OCI-M2 (cell line): ENCODE data around the gene MDFIC.
"Not testable (repeated sequence)": the region's sequence is repeated elsewhere in the genome, so short reads cannot be mapped to it uniquely, and the experiment has no call there.

Experiments
- DNase-seq: peaks from one replicate; lab custom pipeline; 2025; ENCODE audit not compliant: unreplicated experiment; lab: John Stamatoyannopoulos, UW

The MDFIC gene, protein sequence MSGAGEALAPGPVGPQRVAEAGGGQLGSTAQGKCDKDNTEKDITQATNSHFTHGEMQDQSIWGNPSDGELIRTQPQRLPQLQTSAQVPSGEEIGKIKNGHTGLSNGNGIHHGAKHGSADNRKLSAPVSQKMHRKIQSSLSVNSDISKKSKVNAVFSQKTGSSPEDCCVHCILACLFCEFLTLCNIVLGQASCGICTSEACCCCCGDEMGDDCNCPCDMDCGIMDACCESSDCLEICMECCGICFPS

GRCh38 chr7:114922026-114922651 is at the start of gene MDFIC:
TSS of gene MDFIC (plus strand) at chr7:114922094. CDS start at chr7:114923034, 940 bp downstream.
- DNase-seq, result no peak

DNA sequence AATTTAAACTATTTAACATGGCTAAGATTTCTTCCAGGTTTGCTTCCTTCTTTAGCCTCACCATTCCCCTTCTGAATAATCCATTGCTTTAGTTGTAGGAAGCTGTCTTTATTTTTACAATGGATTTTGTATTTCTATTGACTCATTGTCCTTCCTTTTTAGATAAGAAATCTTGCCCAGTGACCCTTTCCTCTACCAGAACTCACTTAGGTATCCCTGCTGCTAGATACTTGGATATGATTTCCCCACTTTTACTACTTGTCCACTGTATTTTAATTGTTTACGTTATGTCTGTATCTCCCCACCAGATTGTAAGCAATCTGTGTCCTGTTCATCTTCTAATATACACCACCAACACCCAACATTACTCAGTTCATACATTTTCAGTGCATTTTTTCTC is 47.7 kb upstream of the MDFIC start:
- no peak for DNase-seq

- DNase-seq, result no peak
These were observed 46.7 kb upstream of the MDFIC start for GRCh38 chr7:114875186-114875585.

- no peak for DNase-seq
These were observed 42.3 kb upstream of the MDFIC start for GRCh38 chr7:114879554-114879953.

GRCh38 chr7:114885836-114886235 is 36.1 kb upstream of the MDFIC start:
- no peak for DNase-seq

- no peak for DNase-seq
These were observed 35.7 kb upstream of the MDFIC start for GRCh38 chr7:114886241-114886640.

- not testable (repeated sequence) for DNase-seq
These were observed 32.8 kb upstream of the MDFIC start for GRCh38 chr7:114889116-114889515.

- DNase-seq, result peak; percentile 62
These were observed 32.1 kb upstream of the MDFIC start for GRCh38 chr7:114889646-114890285.

GRCh38 chr7:114890561-114890960 is 31.3 kb upstream of the MDFIC start:
- DNase-seq, result no peak

- DNase-seq, result no peak
These were observed 21.8 kb upstream of the MDFIC start for GRCh38 chr7:114900127-114900526.

DNA sequence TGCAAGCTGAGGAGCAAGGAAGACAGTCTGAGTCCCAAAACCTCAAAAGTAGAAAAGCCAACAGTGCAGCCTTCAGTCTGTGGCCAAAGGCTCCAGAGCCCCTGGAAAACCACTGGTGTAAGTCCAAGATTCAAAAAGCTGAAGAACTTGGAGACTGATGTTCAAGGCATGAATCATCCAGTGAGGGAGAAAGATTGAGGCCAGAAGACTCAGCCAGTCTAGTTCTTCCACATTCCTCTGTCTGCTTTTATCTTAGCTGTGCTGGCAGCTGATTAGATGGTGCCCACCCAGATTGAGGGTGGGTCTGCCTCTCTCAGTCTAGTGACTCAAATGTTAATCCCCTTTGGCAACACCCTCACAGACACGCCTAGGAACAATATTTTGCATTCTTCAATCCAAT is 20.1 kb upstream of the MDFIC start:
- DNase-seq, result no peak

DNA sequence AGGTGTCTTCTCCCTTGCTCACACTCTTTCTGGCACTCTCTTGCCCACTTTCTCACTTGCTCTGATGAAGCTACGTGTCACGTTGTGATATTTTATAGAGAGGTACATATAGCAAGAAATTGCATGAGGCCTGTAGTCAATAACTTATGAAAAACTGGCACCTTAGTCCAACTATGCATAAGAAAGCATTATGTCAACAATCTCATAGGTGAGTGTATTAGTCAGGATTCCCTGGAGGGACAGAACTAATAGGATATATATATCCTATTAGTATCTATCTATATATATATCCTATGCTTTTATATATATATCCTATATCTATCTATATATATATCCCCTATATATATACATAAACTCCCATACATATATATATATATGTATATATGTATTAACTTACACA is 18.8 kb upstream of the MDFIC start:
- DNase-seq, result no peak

DNA sequence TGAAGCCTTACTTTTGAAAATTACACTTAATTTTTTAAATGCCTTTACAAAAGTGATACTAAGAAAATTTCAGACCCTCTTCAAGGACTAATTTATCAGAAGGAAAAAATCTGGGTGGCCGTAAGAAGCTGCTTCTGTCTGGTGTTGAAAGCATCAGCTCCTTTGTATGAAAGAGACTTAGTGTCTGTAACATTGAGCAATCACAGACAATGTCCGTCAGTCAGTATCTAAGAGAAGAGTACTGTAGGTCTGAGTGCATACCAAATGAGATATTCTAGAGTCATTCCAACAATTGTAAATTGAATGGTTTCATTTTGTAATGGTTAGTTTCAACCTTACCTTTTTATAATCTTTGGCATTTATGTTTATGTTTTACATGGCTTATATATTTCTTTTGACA is 11.1 kb upstream of the MDFIC start:
- DNase-seq, result no peak

DNA sequence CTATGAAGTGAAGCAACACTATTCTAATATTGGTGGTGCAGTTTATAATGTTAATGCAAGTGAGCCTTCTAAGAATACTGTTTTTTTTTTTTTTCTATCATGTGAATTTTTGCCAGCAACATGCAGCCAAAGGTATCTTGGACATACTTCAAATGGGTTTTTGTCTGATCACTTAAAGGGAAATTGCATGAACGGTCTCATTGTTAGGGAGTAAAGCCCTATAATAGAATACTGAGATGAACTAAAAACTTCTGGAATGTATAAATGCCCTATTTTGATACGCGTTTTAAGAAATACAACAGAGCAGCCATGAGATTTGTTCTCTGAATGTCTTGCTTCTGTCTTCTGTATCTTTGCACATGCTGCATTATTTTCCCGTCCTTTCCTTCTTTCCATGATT is 10.5 kb upstream of the MDFIC start:
- no peak for DNase-seq

DNA sequence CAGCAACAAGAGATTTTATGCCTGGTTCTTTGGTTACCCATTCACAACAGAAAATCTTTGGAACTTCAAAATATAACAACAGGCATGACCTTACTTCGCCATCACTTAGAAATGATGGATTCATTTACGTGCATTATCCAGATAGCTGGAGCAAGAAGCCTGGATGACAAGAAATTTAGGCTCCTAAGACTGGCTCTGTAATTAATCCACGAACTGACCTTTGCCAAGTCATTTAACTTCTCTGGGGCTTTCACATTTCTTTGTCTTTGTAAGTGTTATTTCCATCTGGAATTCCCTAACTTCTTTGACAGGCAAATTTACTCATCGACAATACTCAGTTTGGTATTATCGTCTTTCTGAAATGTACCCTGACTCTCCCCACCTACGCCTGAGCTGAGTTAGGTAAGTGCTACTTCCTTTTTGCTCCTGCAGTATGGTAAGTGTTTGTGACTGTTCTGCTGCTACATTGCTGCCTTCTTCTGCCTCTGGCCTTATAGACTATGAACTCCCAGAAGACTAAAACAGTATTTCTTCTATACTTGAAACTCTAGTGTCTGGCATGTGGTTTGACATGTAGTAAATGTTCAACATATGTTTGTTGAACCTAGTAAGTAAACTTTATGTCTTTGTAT is 5.5 kb upstream of the MDFIC start:
- DNase-seq, result no peak

- no peak for DNase-seq
These were observed 4.6 kb upstream of the MDFIC start for GRCh38 chr7:114917211-114917839.

GRCh38 chr7:114919587-114919986 is 2.3 kb upstream of the MDFIC start:
- DNase-seq, result no peak

- no peak for DNase-seq
These were observed 266 bp upstream of the MDFIC start for GRCh38 chr7:114921631-114922025.

DNA sequence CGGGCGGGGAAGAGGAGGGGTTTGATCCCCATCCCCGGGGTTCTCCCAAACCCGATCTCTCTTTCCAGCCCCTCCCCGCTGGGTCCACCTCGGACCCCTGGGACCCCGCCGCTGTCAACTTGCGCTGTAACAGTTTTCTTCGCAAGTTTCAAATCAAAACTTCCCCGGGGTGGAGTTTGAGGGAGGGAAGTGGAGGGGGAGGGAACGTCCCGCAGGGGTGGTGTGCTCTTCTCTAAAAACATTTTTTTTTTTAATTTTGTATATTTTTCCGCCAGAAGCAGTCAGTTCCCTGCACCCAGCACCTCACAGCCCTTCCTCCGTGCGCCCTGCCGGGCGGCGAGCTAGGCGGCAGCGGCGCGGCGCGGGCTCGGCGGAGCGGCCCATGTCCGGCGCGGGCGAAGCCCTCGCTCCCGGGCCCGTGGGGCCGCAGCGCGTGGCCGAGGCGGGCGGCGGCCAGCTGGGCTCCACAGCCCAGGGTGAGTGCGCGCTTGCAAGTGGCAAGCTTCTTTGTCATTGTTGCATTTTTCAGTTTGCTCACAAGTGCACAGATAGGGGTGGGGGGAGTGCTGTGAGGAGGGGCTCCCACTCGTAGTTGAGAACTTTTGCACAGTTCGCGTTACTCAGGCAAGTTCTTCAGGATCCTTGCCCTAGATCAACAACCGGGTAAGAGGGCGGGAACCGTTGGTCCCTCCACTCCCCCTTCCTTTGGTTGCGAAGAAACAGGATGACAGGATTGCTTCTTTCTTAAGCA is 933 bp downstream of the MDFIC start:
- DNase-seq, result peak; percentile 64

- DNase-seq, result no peak
These were observed 1.5 kb downstream of the MDFIC start for GRCh38 chr7:114923403-114923713.
